ENCODE results near the gene ABHD12B.

The ABHD12B gene, protein sequence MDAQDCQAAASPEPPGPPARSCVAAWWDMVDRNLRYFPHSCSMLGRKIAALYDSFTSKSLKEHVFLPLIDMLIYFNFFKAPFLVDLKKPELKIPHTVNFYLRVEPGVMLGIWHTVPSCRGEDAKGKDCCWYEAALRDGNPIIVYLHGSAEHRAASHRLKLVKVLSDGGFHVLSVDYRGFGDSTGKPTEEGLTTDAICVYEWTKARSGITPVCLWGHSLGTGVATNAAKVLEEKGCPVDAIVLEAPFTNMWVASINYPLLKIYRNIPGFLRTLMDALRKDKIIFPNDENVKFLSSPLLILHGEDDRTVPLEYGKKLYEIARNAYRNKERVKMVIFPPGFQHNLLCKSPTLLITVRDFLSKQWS

DNA sequence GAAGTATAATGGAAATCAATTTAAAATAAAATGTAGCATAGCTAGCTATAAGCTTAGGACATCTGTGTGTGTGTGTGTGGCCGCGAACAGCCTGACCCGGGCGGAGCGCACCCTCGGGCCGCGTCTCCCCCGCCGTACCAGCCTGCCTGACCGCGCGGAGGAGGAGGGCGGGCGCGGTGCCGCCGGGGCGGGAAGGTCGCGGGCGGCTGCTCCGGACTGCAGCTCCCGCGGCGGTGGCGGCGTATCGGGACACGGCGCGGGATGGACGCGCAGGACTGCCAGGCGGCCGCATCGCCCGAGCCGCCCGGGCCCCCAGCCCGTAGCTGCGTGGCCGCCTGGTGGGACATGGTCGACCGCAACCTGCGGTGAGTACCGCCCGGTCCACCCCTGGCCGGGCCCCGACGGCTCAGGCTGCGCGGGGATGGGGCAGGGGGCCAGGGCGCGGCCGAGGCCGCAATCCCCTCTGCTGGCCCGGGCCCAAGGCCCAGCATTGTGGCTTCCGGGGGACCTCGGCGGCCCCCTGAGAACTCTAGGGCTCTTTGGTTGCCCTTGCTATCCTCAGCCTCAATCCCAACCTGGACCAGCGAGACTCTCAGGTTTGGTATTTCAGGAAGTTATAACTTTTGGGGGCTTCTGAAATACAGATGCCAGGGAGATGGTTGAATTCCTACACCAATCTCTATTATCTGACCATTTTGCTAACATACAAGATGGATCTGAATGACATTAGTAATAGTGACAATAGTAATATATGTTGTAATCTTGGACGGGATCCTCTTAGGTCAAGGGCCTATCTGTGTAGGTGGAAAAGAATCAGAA is at the start of gene ABHD12B:
TSS of gene ABHD12B (plus strand) at position 140 of the 819 bp plus-strand sequence. CDS start at position 262, 122 bp downstream.
- H3K36me3 ChIP-seq (ENCODE audit: control insufficient read depth, insufficient read depth, low read length) = no peaks in the 10 kb centered on the region
- TF ChIP-seq, protein P1, sequence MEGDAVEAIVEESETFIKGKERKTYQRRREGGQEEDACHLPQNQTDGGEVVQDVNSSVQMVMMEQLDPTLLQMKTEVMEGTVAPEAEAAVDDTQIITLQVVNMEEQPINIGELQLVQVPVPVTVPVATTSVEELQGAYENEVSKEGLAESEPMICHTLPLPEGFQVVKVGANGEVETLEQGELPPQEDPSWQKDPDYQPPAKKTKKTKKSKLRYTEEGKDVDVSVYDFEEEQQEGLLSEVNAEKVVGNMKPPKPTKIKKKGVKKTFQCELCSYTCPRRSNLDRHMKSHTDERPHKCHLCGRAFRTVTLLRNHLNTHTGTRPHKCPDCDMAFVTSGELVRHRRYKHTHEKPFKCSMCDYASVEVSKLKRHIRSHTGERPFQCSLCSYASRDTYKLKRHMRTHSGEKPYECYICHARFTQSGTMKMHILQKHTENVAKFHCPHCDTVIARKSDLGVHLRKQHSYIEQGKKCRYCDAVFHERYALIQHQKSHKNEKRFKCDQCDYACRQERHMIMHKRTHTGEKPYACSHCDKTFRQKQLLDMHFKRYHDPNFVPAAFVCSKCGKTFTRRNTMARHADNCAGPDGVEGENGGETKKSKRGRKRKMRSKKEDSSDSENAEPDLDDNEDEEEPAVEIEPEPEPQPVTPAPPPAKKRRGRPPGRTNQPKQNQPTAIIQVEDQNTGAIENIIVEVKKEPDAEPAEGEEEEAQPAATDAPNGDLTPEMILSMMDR (IDR thresholded peaks at IDR 0.05) = no peak
- no peaks in the 10 kb centered on the region for H3K9me3 ChIP-seq (ENCODE audit: control insufficient read depth, low read length)
- no peak within 1 kb of the TSS for H3K27ac ChIP-seq
- peaks cover 10% of the 10 kb centered on the region for H3K4me1 ChIP-seq
- no peaks in the 10 kb centered on the region for H3K27me3 ChIP-seq (ENCODE audit: control insufficient read depth, insufficient read depth, low read length)
- no peaks in the 10 kb centered on the region for H3K79me2 ChIP-seq
- H3K4me2 ChIP-seq (ENCODE audit: low read length) = peak within 1 kb of the TSS; percentile 38
- H3K9ac ChIP-seq = no peak within 1 kb of the TSS
- peak within 1 kb of the TSS; percentile 34 for H2AFZ ChIP-seq
- H3K4me3 ChIP-seq (ENCODE audit: low read depth, low read length) = no peak within 1 kb of the TSS

DNA sequence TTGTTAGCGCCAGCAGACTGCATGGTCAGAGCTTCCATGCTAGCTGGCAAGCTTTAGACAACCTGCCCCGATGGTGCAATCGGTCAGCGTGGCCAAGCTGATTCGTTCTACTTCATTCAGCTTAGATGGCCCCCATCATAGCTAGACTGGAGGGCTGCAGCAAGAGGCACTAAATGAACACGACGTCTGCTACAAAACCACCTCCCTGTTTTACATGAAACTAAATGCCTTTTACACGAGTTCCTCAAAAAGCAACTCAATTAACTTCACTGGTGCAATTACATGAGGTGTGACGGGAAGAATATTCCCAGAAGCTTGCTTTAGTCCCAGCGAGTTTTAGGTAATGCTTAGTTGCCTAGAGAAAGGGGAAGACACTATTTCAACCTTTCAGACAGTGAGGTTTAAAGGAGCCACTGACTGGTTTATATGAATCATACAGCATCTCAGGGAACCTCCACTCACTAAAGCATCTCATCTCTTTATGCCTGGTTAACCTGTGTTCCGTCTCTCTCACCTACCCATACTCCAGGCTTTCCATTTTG is 49.3 kb upstream of the ABHD12B start:
- H3K27ac ChIP-seq = no peak overlapping the region
- TF ChIP-seq, protein P1 (IDR thresholded peaks at IDR 0.05) = no peak

DNA sequence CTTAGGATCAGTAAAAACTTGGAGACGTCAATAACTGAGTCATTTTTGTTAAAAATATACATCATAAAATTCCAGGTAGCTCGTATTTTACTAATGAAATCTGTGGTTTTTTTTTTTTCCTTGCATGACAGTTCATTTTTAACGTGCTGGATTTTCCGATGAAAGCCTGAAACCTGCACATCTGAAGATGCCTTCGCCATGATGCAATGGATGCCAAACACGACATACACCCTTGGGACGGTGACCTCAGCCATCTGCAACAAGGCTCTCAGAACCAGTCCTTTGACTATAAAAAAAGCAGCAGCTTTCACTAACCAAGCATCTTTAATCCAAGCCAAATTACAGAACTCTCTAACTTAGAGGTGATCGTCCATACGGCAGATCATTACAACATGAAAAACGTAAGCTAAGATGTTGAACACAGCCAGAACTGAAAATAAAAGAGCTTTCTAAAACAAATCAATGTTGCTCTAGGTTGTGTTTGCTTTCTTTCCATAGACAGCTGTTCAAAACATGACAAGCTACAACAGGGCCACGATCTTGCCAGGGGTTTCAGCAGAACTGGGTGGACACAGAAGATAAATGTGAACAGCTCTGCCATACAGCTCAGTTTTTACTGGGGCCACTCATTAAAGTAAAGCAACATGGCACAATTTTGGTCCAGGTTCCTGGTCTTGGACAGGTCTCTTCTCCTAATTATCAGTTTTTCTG is 48.6 kb upstream of the ABHD12B start:
- Histone ChIP-seq H3K27ac (no peak overlapping the region), H3K4me3 (ENCODE audit: low read depth, low read length) (no peak overlapping the region), H3K36me3 (ENCODE audit: control insufficient read depth, insufficient read depth, low read length) (no peaks in the 10 kb centered on the region), H2AFZ (no peak overlapping the region), H3K79me2 (peaks cover 39% of the 10 kb centered on the region), H3K9me3 (ENCODE audit: control insufficient read depth, low read length) (no peaks in the 10 kb centered on the region), H3K9ac (no peak overlapping the region), H3K27me3 (ENCODE audit: control insufficient read depth, insufficient read depth, low read length) (no peaks in the 10 kb centered on the region), H3K4me1 (no peaks in the 10 kb centered on the region), H3K4me2 (ENCODE audit: low read length) (no peak overlapping the region)
- TF ChIP-seq, protein P1 (IDR thresholded peaks at IDR 0.05) = no peak

More for the DNA sequence above, 49.3 kb upstream of the ABHD12B start:
- peaks cover 39% of the 10 kb centered on the region for H3K79me2 ChIP-seq
- no peak overlapping the region for H3K4me3 ChIP-seq (ENCODE audit: low read depth, low read length)
- no peaks in the 10 kb centered on the region for H3K4me1 ChIP-seq
- H3K36me3 ChIP-seq (ENCODE audit: control insufficient read depth, insufficient read depth, low read length) = no peaks in the 10 kb centered on the region
- no peak overlapping the region for H2AFZ ChIP-seq
- no peak overlapping the region for H3K9ac ChIP-seq
- no peaks in the 10 kb centered on the region for H3K27me3 ChIP-seq (ENCODE audit: control insufficient read depth, insufficient read depth, low read length)
- no peak overlapping the region for H3K4me2 ChIP-seq (ENCODE audit: low read length)
- no peaks in the 10 kb centered on the region for H3K9me3 ChIP-seq (ENCODE audit: control insufficient read depth, low read length)

DNA sequence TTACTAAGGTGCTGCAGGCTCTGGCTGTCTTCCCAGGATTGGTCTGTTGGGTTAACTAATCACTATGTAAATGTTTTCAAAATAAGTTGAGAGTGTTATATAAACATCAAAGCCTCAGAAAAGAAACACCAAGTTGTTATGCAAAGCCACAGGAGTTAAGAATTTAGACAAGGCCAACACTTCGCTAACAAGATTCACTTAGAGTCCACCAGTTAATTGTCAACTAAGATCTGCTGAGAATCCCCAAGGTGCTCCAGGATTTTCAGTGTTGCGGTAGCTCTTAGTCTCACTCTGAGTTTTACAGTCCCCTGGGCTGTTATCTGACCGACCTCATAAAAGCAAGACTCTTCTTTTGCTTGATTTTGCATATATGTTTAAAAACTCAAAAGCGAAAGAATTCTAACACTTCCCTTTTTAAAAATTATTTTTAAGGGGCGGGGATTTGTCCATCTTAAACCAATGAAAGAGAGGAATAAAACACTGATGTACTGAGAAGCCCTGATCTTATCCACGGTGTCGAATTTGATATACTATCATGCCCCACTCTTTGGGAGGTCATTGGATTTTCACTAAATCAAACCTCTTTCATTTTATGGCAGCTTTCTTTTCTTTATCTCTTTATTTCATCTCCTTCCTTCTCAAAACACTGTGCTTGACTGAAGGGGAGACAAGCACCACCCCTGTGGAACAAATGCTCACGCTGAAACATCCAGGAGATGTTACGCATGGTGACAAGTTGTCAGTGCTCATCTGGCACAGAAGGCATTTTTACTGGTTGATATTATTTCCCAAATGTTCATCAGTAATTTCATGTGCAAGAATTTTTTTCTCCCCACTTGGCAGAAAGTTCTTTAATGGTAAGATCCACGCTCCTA is 47.9 kb upstream of the ABHD12B start:
- Histone ChIP-seq H3K27ac (no peak overlapping the region), H3K4me2 (ENCODE audit: low read length) (no peak overlapping the region), H3K9me3 (ENCODE audit: control insufficient read depth, low read length) (no peaks in the 10 kb centered on the region), H3K4me1 (no peaks in the 10 kb centered on the region), H3K9ac (no peak overlapping the region), H3K79me2 (peaks cover 39% of the 10 kb centered on the region), H2AFZ (no peak overlapping the region), H3K27me3 (ENCODE audit: control insufficient read depth, insufficient read depth, low read length) (no peaks in the 10 kb centered on the region), H3K36me3 (ENCODE audit: control insufficient read depth, insufficient read depth, low read length) (no peaks in the 10 kb centered on the region), H3K4me3 (ENCODE audit: low read depth, low read length) (no peak overlapping the region)
- TF ChIP-seq, protein P1 (IDR thresholded peaks at IDR 0.05) = no peak
